HepG2 (cell line): ENCODE results near the gene ROMO1. TPM values are rescaled to one million over a fixed set of nuclear protein-coding genes. Genes with fewer than 3 reads are reported as not detected.

ENCODE experiments used
- BRCA1 ChIP-seq: sonication (generic); formaldehyde crosslinking; IDR thresholded peaks from 2 replicates; pipeline ENCODE4 v1.4.0; 2020; ENCODE audit warnings: missing genetic modification reagents
- CBFB ChIP-seq: sonication (generic); formaldehyde crosslinking; IDR thresholded peaks from 2 replicates; pipeline ENCODE4 v1.4.0; 2020; ENCODE audit warnings: missing genetic modification reagents
- FOXJ3 ChIP-seq: sonication (generic); formaldehyde crosslinking; IDR thresholded peaks from 2 replicates; pipeline ENCODE4 v1.4.0; 2020; ENCODE audit warnings: missing genetic modification reagents, mild to moderate bottlenecking, borderline replicate concordance
- GPBP1L1 ChIP-seq: sonication (generic); formaldehyde crosslinking; IDR thresholded peaks from 2 replicates; pipeline ENCODE4 v1.5.0; 2020; ENCODE audit warnings: mild to moderate bottlenecking, missing genetic modification reagents
- HDAC6 ChIP-seq: fragments of 200-600 bp; sonication (generic); IDR thresholded peaks from 2 replicates; pipeline ENCODE4 v1.7.0; 2017; ENCODE audit warnings: mild to moderate bottlenecking, antibody characterized with exemption, low read length, low read depth
- KDM1A ChIP-seq: IDR thresholded peaks from 2 replicates; pipeline ENCODE4 v1.6.1; 2016; ENCODE audit warnings: missing compliant biosample characterization
- LCORL ChIP-seq, 2 experiments: fragments of 450-650 bp in 1 of 2; sonication (generic) in 1 of 2; formaldehyde crosslinking in 1 of 2; IDR thresholded peaks; 2 replicates each; pipeline versions ENCODE4 v1.5.0 to v1.6.1; 2017 to 2020; ENCODE audit warnings: antibody characterized with exemption in 1 of 2, missing genetic modification reagents in 1 of 2
- MEIS2 ChIP-seq: sonication (generic); formaldehyde crosslinking; IDR thresholded peaks from 2 replicates; pipeline ENCODE4 v1.9.0; 2021; ENCODE audit warnings: mild to moderate bottlenecking, missing genetic modification reagents
- NAIF1 ChIP-seq: sonication (generic); formaldehyde crosslinking; IDR thresholded peaks from 2 replicates; pipeline ENCODE4 v1.5.0; 2020; ENCODE audit warnings: mild to moderate bottlenecking, missing genetic modification reagents, borderline replicate concordance
- PAF1 ChIP-seq: IDR thresholded peaks from 2 replicates; pipeline ENCODE4 v1.6.1; 2016; ENCODE audit warnings: missing genetic modification reagents, missing compliant biosample characterization
- SP4 ChIP-seq: sonication (generic); formaldehyde crosslinking; IDR thresholded peaks from 2 replicates; pipeline ENCODE4 v1.8.1; 2023; ENCODE audit warnings: mild to moderate bottlenecking, missing genetic modification reagents
- SRSF9 ChIP-seq: fragments of 200-400 bp; formaldehyde crosslinking; IDR thresholded peaks from 2 replicates; pipeline ENCODE4 v1.6.1; 2018; ENCODE audit warnings: borderline replicate concordance, mild to moderate bottlenecking, low read depth, low read length; ENCODE audit not compliant: insufficient read depth, poor library complexity, severe bottlenecking
- TBX2 ChIP-seq: sonication (generic); formaldehyde crosslinking; IDR thresholded peaks from 2 replicates; pipeline ENCODE4 v1.5.0; 2020; ENCODE audit warnings: missing genetic modification reagents, mild to moderate bottlenecking, borderline replicate concordance
- TOE1 ChIP-seq: sonication (generic); formaldehyde crosslinking; IDR thresholded peaks from 2 replicates; pipeline ENCODE4 v1.4.0; 2020; ENCODE audit warnings: mild to moderate bottlenecking, missing genetic modification reagents
- ZBTB43 ChIP-seq: sonication (generic); formaldehyde crosslinking; conservative IDR thresholded peaks from 2 replicates; pipeline ENCODE4 v1.4.0; 2020; ENCODE audit warnings: missing genetic modification reagents
- ZMAT3 ChIP-seq: sonication (generic); formaldehyde crosslinking; conservative IDR thresholded peaks from 2 replicates; pipeline ENCODE4 v1.7.0; 2021; ENCODE audit warnings: missing genetic modification reagents
- ZNF274 ChIP-seq: sonication (generic); formaldehyde crosslinking; IDR thresholded peaks from 2 replicates; pipeline ENCODE4 v1.5.1; 2020; ENCODE audit warnings: mild to moderate bottlenecking, missing genetic modification reagents
- ZNF276 ChIP-seq: sonication (generic); formaldehyde crosslinking; IDR thresholded peaks from 2 replicates; pipeline ENCODE4 v1.4.0; 2020; ENCODE audit warnings: mild to moderate bottlenecking, low read depth, missing genetic modification reagents
- ZNF34 ChIP-seq: sonication (generic); formaldehyde crosslinking; IDR thresholded peaks from 2 replicates; pipeline ENCODE4 v1.4.0; 2020; ENCODE audit warnings: mild to moderate bottlenecking, missing genetic modification reagents, borderline replicate concordance
- ZNF460 ChIP-seq: sonication (generic); formaldehyde crosslinking; IDR thresholded peaks from 2 replicates; pipeline ENCODE4 v1.5.1; 2020; ENCODE audit warnings: missing genetic modification reagents, mild to moderate bottlenecking, borderline replicate concordance
- ZNF558 ChIP-seq: sonication (generic); formaldehyde crosslinking; IDR thresholded peaks from 2 replicates; pipeline ENCODE4 v1.9.0; 2022; ENCODE audit warnings: mild to moderate bottlenecking, missing genetic modification reagents, borderline replicate concordance
- polyA plus RNA-seq, 8 experiments: library from polyadenylated mRNA; depleted of rRNA in 3 of 8; stranded (reverse) in 7 of 8; unstranded in 1 of 8; fragments of >200 nt; fragmentation: Illumina TruSeq in 4 of 8; extraction: Trizol in 4 of 8; gene quantifications; 2 replicates each; pipeline versions ENCODE4 v1.2.1 to v1.2.3, GENCODE V29; 2011 to 2016; ENCODE audit warnings: low read depth in 4 of 8, missing spikeins in 1 of 8, mixed read lengths in 1 of 8; ENCODE audit not compliant: insufficient read depth in 1 of 8
- total RNA-seq, 5 experiments: library from RNA; depleted of rRNA; stranded (reverse); fragments of >200 nt; fragmentation: Illumina TruSeq; extraction: Trizol; gene quantifications; 2 replicates each; pipeline ENCODE4 v1.2.3, GENCODE V29; 2016; ENCODE audit warnings: low read depth in 1 of 5
- TF ChIP-seq, protein P1 (sequence below): sonication (generic); formaldehyde crosslinking; IDR thresholded peaks from 2 replicates; pipeline ENCODE4 v1.8.0; 2022; ENCODE audit warnings: missing genetic modification reagents, low read depth, mild to moderate bottlenecking, borderline replicate concordance
- TF ChIP-seq, protein P2 (sequence below): IDR thresholded peaks from 2 replicates; pipeline ENCODE4 v1.6.1; 2016; ENCODE audit warnings: control low read depth

The ROMO1 gene
- total and polyA plus RNA-seq, 2 of the 13 experiments (the other 11 are each of a cell fraction or from before 2014, with no cell fraction given): 636 to 755 TPM

DNA sequence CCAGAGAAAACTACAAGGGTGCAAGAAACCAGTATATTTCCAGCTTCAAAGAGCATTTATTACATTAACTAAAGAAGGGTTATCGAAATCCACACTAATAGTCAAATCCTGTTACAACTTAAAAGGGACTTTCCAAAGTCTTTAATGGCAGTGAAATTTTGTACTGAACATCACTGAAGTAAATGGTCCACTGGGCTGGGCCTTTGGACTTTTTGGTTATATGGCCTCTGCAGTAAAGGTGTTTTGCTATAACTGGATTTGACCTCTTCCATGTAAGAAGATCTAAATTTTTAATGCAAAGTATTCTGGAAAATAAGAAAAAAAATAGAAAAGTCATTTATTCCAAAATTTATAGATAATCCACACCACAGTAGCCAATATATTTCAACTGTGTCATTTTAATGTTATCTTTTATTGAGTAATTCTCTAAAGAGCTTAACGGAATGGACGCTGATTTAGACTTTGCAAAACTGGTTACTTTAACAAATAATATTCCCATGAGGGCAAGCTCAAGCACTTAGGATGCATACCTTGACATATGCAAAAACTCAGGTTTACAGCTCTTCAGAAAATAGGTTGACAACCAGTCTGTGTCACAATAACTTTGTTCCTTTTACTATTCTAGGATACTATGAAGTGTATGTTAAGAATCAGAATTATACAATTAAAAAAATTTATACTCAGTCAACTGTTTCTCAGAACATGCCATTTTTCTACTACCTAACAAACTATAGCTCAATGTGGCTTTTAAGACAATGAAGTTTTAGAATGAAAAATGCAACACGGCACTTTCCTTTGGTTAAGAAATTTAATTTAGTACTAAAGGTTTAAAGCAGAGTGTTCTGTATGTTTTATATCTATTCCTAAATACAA lies 35.8 kb downstream of the ROMO1 start (continued):
- TF ChIP-seq FOXJ3 (peak; percentile 33; the same call in 1 of the 2 replicates), ZNF460 (0 out of 2 replicates have a peak, but pooled peaks have one; percentile 3), ZNF558 (no peak), CBFB (CRISPR knock-in tag) (no peak), BRCA1 (CRISPR knock-in tag) (0 out of 2 replicates have a peak, but pooled peaks have one; percentile 45), ZNF34 (no peak), HDAC6 (peak; percentile 35; the same call in 1 of the 2 replicates), SRSF9 (no peak), SP4 (CRISPR knock-in tag) (no peak), KDM1A (CRISPR knock-in tag) (no peak), NAIF1 (CRISPR knock-in tag) (no peak), ZNF274 (no peak), MEIS2 (CRISPR knock-in tag) (no peak), ZMAT3 (no peak), LCORL (IDR thresholded peaks at IDR 0.05) (no peak), LCORL (CRISPR knock-in tag; IDR thresholded peaks at IDR 0.05) (0 out of 2 replicates have a peak, but pooled peaks have one; percentile 11), ZBTB43 (CRISPR knock-in tag) (0 out of 2 replicates have a peak, but pooled peaks have one; percentile 11), ZNF276 (CRISPR knock-in tag) (no peak), TOE1 (CRISPR knock-in tag) (no peak), GPBP1L1 (CRISPR knock-in tag) (no peak), PAF1 (0 out of 2 replicates have a peak, but pooled peaks have one; percentile 60), TBX2 (CRISPR knock-in tag) (no peak)
- TF ChIP-seq, protein P1, sequence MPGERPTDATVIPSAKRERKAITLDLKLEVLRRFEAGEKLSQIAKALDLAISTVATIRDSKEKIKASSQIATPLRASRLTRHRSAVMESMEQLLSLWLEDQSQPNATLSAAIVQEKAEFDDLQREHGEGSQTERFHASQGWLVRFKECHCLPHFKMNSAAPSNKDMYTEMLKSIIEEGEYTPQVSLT (CRISPR knock-in tag): no peak
- TF ChIP-seq, protein P2, sequence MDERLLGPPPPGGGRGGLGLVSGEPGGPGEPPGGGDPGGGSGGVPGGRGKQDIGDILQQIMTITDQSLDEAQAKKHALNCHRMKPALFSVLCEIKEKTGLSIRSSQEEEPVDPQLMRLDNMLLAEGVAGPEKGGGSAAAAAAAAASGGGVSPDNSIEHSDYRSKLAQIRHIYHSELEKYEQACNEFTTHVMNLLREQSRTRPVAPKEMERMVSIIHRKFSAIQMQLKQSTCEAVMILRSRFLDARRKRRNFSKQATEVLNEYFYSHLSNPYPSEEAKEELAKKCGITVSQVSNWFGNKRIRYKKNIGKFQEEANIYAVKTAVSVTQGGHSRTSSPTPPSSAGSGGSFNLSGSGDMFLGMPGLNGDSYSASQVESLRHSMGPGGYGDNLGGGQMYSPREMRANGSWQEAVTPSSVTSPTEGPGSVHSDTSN: no peak
